NT2/D1 (cell line): Measurements from ENCODE around the gene RHOF.

Source experiments
- SUZ12 ChIP-seq: IDR thresholded peaks from 2 replicates; pipeline ENCODE4 v1.6.1; 2011; ENCODE audit not compliant: insufficient read length, insufficient read depth; ENCODE audit errors: extremely low read depth
- YY1 ChIP-seq: IDR thresholded peaks from 2 replicates; pipeline ENCODE4 v1.6.1; 2011; ENCODE audit not compliant: insufficient read length, insufficient read depth
- ZNF274 ChIP-seq: IDR thresholded peaks from 2 replicates; pipeline ENCODE4 v1.6.1; 2011; ENCODE audit warnings: mild to moderate bottlenecking, low read depth, low read length

DNA sequence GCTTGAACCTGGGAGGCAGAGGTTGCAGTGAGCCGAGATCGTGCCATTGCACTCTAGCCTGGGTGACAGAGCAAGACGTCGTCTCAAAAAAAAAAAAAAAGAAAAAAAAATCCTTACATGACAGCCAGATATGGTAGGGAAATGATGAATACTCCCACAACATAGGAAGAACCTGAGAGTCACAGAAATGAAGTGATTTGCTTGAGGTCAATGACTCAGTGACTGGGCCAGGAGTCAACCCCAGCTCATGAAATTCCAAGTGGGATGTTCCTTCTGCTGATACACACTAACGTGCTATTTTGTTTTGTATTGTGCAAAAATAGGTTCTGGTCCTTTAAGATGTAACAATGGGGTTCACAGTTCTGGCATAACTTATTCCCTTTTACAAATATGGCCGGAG, 9.0 kb downstream of the RHOF start:
- TF ChIP-seq ZNF274 = no peak
- no peak for TF ChIP-seq SUZ12
- TF ChIP-seq YY1 = no peak
